ENCODE measurements around the gene CHIC2. TPM values are rescaled to one million over a fixed set of nuclear protein-coding genes. Genes with fewer than 3 reads are reported as not detected.

Gene CHIC2
- polyA plus RNA-seq, 3 donors = 23.1 to 83.3 (median 73.4) TPM

DNA sequence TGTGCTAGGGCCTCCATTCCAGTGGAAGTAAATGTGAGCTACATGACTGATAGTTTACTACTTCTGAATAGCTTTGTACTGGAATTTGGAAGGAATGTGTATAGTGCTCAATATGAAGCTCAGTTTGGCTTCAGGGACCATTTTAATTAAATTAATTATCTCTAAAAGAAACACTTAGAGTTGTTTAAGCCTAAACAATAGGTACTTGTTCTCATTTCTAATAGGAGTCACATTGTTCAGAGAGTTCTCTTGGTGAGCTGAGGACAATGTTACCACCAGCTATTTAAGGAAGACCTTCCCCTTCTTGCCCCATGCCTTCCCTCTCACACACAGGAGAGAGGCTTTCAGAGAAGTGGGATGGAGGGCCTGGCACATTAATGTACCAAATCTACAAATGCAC lies 78.3 kb downstream of the CHIC2 start:
- H3K27me3 Mint-ChIP-seq (ENCODE audit: low read depth in 3 of 3) = peaks cover 0 to 5% (median 3%) of the 10 kb centered on the region in 3 donors
- H3K27ac ChIP-seq (ENCODE audit: low read depth in 1 of 2, low read length in 2 of 2) = no peak overlapping the region
- TF ChIP-seq CTCF (IDR thresholded peaks at IDR 0.05) = no peak

DNA sequence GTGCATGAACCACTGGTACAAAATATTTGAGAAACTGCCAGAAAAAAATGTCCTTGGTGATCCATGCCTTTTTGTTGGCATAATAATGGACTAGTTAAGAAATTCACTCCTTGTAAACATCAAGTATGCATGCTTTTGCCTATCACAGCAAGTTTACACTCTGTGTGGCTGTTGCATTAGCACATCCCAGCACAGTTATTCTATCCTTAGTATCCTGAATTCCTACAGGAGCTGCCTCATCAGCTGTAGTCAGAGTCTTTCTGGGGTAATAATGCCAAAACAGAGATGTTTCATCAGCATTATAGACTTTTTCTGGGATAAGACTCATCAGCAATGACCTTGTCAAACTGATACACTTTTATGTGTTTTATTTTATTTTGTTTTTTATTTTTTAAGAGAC lies 82.8 kb downstream of the CHIC2 start:
- no peaks in the 10 kb centered on the region for H3K36me3 ChIP-seq (replicated peaks in 1 of 2; ENCODE audit: control insufficient read depth in 1 of 2, insufficient read depth in 2 of 2, low read length in 2 of 2)
- no peaks in the 10 kb centered on the region for H3K79me2 ChIP-seq (ENCODE audit: insufficient read depth, low read length)
- Mint-ChIP-seq H3K36me3 (no peaks in the 10 kb centered on the region), H3K27ac (no peak overlapping the region), H3K4me3 (no peak overlapping the region), H3K4me1 (no peaks in the 10 kb centered on the region), H3K9me3 (peaks cover 0 to 3% (median 0%) of the 10 kb centered on the region in 7 donors), H3K27me3 (ENCODE audit: low read depth in 3 of 3) (peaks cover 0 to 5% (median 4%) of the 10 kb centered on the region in 3 donors)
- H3K27me3 ChIP-seq (ENCODE audit: control insufficient read depth in 2 of 2, insufficient read depth in 2 of 2, low read length in 2 of 2) = no peaks in the 10 kb centered on the region
- H3K4me1 ChIP-seq (ENCODE audit: control insufficient read depth in 1 of 2, insufficient read depth in 2 of 2, low read length in 2 of 2) = no peaks in the 10 kb centered on the region
- no peaks in the 10 kb centered on the region for H3K9me3 ChIP-seq (replicated peaks in 1 of 2; ENCODE audit: control insufficient read depth in 1 of 2, insufficient read depth in 1 of 2, low read length in 2 of 2)
- H2AFZ ChIP-seq (ENCODE audit: insufficient read depth, low read depth, low read length, poor library complexity, severe bottlenecking) = no peak overlapping the region
- no peak overlapping the region for H3K9ac ChIP-seq (ENCODE audit: insufficient read depth, low read length, poor library complexity, severe bottlenecking)
- peaks cover 4% of the 10 kb centered on the region for H4K20me1 ChIP-seq (ENCODE audit: insufficient read depth, low read length)
- no peak for TF ChIP-seq CTCF (IDR thresholded peaks at IDR 0.05)
- DNase-seq = no peak
- intact Hi-C loops (cut with micrococcal nuclease) = no loop called here
- no peak overlapping the region for H3K4me2 ChIP-seq (replicated peaks; ENCODE audit: extremely low read depth, low read length, poor library complexity, severe bottlenecking)
- no peak overlapping the region for H3K4me3 ChIP-seq (replicated peaks in 1 of 3; ENCODE audit: low read depth in 2 of 3, low read length in 3 of 3)
- no peak overlapping the region for H3K27ac ChIP-seq (ENCODE audit: low read depth in 1 of 2, low read length in 2 of 2)

More for the DNA sequence above, 78.3 kb downstream of the CHIC2 start:
- Histone ChIP-seq H3K4me1 (ENCODE audit: control insufficient read depth in 1 of 2, insufficient read depth in 2 of 2, low read length in 2 of 2) (no peaks in the 10 kb centered on the region), H3K4me3 (replicated peaks in 1 of 3; ENCODE audit: low read depth in 2 of 3, low read length in 3 of 3) (no peak overlapping the region), H3K4me2 (replicated peaks; ENCODE audit: extremely low read depth, low read length, poor library complexity, severe bottlenecking) (no peak overlapping the region), H3K79me2 (ENCODE audit: insufficient read depth, low read length) (no peaks in the 10 kb centered on the region), H2AFZ (ENCODE audit: insufficient read depth, low read depth, low read length, poor library complexity, severe bottlenecking) (no peak overlapping the region), H3K27me3 (ENCODE audit: control insufficient read depth in 2 of 2, insufficient read depth in 2 of 2, low read length in 2 of 2) (no peaks in the 10 kb centered on the region), H3K9ac (ENCODE audit: insufficient read depth, low read length, poor library complexity, severe bottlenecking) (no peak overlapping the region), H4K20me1 (ENCODE audit: insufficient read depth, low read length) (peaks cover 4% of the 10 kb centered on the region), H3K9me3 (replicated peaks in 1 of 2; ENCODE audit: control insufficient read depth in 1 of 2, insufficient read depth in 1 of 2, low read length in 2 of 2) (no peaks in the 10 kb centered on the region), H3K36me3 (replicated peaks in 1 of 2; ENCODE audit: control insufficient read depth in 1 of 2, insufficient read depth in 2 of 2, low read length in 2 of 2) (no peaks in the 10 kb centered on the region)
- no peak for DNase-seq
- no peaks in the 10 kb centered on the region for H3K4me1 Mint-ChIP-seq
- no peak overlapping the region for H3K27ac Mint-ChIP-seq
- intact Hi-C loops (cut with micrococcal nuclease) = no loop called here
- peaks cover 0 to 1% (median 0%) of the 10 kb centered on the region in 7 donors for H3K9me3 Mint-ChIP-seq
- no peaks in the 10 kb centered on the region for H3K36me3 Mint-ChIP-seq
- H3K4me3 Mint-ChIP-seq = no peak overlapping the region

Data from CD14-positive monocyte (primary cell).